ENCODE data around the gene CCDC85C.

Gene CCDC85C

GRCh38 chr14:99480917-99481744 lies 122.9 kb downstream of the CCDC85C start, which contains the start of gene CCNK:
TSS of gene CCNK (plus strand) at chr14:99481409. CDS start at chr14:99492678, 11,269 bp downstream.
- in situ Hi-C loops (cut with MboI; ENCODE audit: low sequenced_read_pairs) = no loop called here

- in situ Hi-C loops (cut with MboI; ENCODE audit: low sequenced_read_pairs) = no loop called here
Observed at GRCh38 chr14:99479906-99480869, 123.8 kb downstream of the CCDC85C start, which contains the start of gene SETD3. TSS of gene SETD3 (minus strand) at chr14:99480859. CDS start at chr14:99465805, 15,054 bp downstream.

- in situ Hi-C loops (cut with MboI; ENCODE audit: low sequenced_read_pairs) = no loop called here
Observed at GRCh38 chr14:99479160-99479905, 124.7 kb downstream of the CCDC85C start.

- in situ Hi-C loops (cut with MboI; ENCODE audit: low sequenced_read_pairs) = no loop called here
Observed at GRCh38 chr14:99478128-99478527, 125.9 kb downstream of the CCDC85C start.

GRCh38 chr14:99476864-99477263 lies 127.1 kb downstream of the CCDC85C start:
- in situ Hi-C loops (cut with MboI; ENCODE audit: low sequenced_read_pairs) = no loop called here

- in situ Hi-C loops (cut with MboI; ENCODE audit: low sequenced_read_pairs) = no loop called here
Observed at GRCh38 chr14:99475660-99476059, 128.3 kb downstream of the CCDC85C start.

- in situ Hi-C loops (cut with MboI; ENCODE audit: low sequenced_read_pairs) = no loop called here
Observed at GRCh38 chr14:99475179-99475578, 128.8 kb downstream of the CCDC85C start.

- in situ Hi-C loops (cut with MboI; ENCODE audit: low sequenced_read_pairs) = no loop called here
Observed at GRCh38 chr14:99473458-99473857, 130.5 kb downstream of the CCDC85C start.

- in situ Hi-C loops (cut with MboI; ENCODE audit: low sequenced_read_pairs) = no loop called here
Observed at GRCh38 chr14:99472937-99473336, 131.1 kb downstream of the CCDC85C start.

GRCh38 chr14:99471731-99472130 lies 132.3 kb downstream of the CCDC85C start:
- in situ Hi-C loops (cut with MboI; ENCODE audit: low sequenced_read_pairs) = no loop called here

GRCh38 chr14:99468836-99469592 lies 135.0 kb downstream of the CCDC85C start:
- in situ Hi-C loops (cut with MboI; ENCODE audit: low sequenced_read_pairs) = no loop called here

GRCh38 chr14:99468081-99468480 lies 135.9 kb downstream of the CCDC85C start:
- in situ Hi-C loops (cut with MboI; ENCODE audit: low sequenced_read_pairs) = no loop called here

- in situ Hi-C loops (cut with MboI; ENCODE audit: low sequenced_read_pairs) = no loop called here
Observed at GRCh38 chr14:99467336-99468078, 136.5 kb downstream of the CCDC85C start.

GRCh38 chr14:99466758-99467157 lies 137.2 kb downstream of the CCDC85C start:
- in situ Hi-C loops (cut with MboI; ENCODE audit: low sequenced_read_pairs) = no loop called here

GRCh38 chr14:99465288-99465687 lies 138.7 kb downstream of the CCDC85C start:
- in situ Hi-C loops (cut with MboI; ENCODE audit: low sequenced_read_pairs) = no loop called here

- in situ Hi-C loops (cut with MboI; ENCODE audit: low sequenced_read_pairs) = no loop called here
Observed at GRCh38 chr14:99463974-99464373, 140.0 kb downstream of the CCDC85C start.

GRCh38 chr14:99462210-99462609 lies 141.8 kb downstream of the CCDC85C start:
- in situ Hi-C loops (cut with MboI; ENCODE audit: low sequenced_read_pairs) = no loop called here

GRCh38 chr14:99461411-99462085 lies 142.5 kb downstream of the CCDC85C start:
- in situ Hi-C loops (cut with MboI; ENCODE audit: low sequenced_read_pairs) = no loop called here

- in situ Hi-C loops (cut with MboI; ENCODE audit: low sequenced_read_pairs) = no loop called here
Observed at GRCh38 chr14:99460793-99461192, 143.2 kb downstream of the CCDC85C start.
